Skin epidermis (tissue), 12 donors: ENCODE results near the gene ZFTA.

Experiments used
- H3K27ac ChIP-seq, 21 experiments: fragments of 200-600 bp; sonication (generic) in 11 of 21; one replicate each; pipeline ENCODE4 v1.5.0; 2020; ENCODE audit warnings: mild to moderate bottlenecking in 3 of 21, inconsistent platforms in 2 of 21, moderate library complexity in 2 of 21
- H3K4me3 ChIP-seq, 7 experiments: fragments of 200-600 bp; sonication (generic) in 2 of 7; one replicate each; pipeline ENCODE4 v1.5.0; 2020; ENCODE audit warnings: inconsistent platforms in 2 of 7, mild to moderate bottlenecking in 2 of 7, moderate library complexity in 1 of 7

The ZFTA gene

GRCh38 chr11:63761931-63762653, 6.5 kb downstream of the ZFTA start:
- H3K27ac ChIP-seq: peak overlapping the region in 6 of 21 experiments; percentile 1 to 63 (median 6)
- peak overlapping the region in 3 of 7 experiments; percentile 3 to 39 (median 13) for H3K4me3 ChIP-seq

DNA sequence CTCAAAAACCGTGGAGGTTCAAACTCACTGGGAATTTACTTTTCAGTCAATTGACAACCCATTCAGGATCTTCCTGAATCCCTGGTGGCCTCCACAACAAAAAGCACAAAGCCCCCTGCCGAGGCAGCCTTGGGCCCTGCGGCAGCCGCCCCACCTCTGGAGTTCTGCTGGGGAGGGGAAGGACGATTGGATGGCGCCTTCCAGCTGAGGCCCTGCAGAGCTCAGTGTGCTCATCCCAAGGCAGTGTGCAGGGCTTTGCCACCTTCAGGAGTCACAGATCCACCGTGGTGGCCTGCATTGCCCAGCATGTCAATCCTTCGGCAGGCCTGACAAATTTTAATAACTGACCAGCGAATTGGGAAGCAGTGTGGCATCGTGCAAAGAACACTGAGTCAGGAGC, 7.4 kb downstream of the ZFTA start:
- no peak overlapping the region for H3K4me3 ChIP-seq
- no peak overlapping the region for H3K27ac ChIP-seq

GRCh38 chr11:63760487-63761079, 8.0 kb downstream of the ZFTA start:
- no peak overlapping the region for H3K27ac ChIP-seq
- H3K4me3 ChIP-seq: no peak overlapping the region

GRCh38 chr11:63756919-63757761, 11.4 kb downstream of the ZFTA start:
- no peak overlapping the region for H3K4me3 ChIP-seq
- no peak overlapping the region for H3K27ac ChIP-seq

DNA sequence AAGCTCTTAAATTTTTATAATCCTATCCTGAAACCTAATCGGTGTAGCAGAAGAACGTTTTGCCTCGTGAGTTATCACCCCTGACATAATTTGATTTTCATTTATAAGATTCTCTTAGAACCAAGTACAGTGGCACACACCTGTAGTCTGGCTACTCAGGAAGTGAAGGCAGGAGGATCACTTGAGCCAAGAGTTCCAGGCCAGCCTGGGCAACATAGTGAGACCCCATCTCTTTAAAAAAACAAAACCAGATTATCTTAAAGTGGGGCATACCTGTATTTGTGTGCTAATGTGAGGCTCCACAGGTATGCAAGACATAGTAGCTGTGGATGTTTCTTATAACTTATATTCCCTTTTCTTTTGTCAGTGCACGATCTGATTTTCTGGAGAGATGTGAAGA, 19.0 kb downstream of the ZFTA start:
- Histone ChIP-seq H3K27ac (no peak overlapping the region), H3K4me3 (no peak overlapping the region)

DNA sequence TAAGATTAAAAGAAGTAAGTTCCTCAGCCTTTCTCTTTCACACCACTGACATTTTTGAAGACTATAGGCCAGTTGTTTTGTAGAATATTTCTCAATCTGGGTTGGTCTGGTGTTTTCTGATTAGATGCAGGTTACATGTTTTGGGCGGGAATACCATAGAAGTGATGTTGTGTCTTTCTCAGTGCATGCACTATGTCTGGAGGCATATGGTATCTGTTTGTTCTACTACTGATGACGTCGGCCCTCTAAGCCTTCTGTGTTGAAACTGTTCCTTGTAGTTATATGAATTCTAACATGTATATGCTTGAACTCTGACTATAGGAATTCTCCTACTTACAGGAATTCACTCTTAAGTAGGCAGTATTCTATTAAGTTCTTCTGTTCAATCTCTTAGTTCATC, 21.6 kb downstream of the ZFTA start:
- H3K4me3 ChIP-seq: no peak overlapping the region

GRCh38 chr11:63745304-63746170, 23.0 kb downstream of the ZFTA start:
- no peak overlapping the region for H3K27ac ChIP-seq
- no peak overlapping the region for H3K4me3 ChIP-seq

More for the DNA sequence above, 21.6 kb downstream of the ZFTA start:
- H3K27ac ChIP-seq: no peak overlapping the region

GRCh38 chr11:63738720-63739360, 29.7 kb downstream of the ZFTA start:
- H3K27ac ChIP-seq: peak overlapping the region in 2 of 21 experiments; percentile 32 to 53

DNA sequence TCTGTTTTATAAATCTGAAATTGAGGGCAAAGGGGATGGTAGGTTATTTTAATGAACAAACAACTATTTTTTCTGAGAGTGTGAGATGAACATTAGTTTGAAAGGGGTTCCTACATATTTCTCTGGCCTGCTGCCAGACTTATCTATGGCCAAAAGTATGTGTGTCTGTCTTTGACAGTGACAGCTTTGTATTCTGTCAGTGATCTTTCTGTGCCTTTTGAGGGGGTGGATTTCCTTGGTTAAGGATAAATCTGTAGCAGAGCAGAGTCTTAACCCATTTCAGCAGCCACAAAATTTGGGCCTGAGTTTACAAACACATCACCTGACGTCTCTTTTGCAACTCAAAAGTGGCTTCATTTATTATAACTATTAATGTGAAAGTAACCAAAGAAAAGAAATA, 30.9 kb downstream of the ZFTA start:
- no peak overlapping the region for H3K4me3 ChIP-seq
- peak overlapping the region in 2 of 21 experiments; percentile 38 to 48 for H3K27ac ChIP-seq

More at GRCh38 chr11:63738720-63739360, 29.7 kb downstream of the ZFTA start:
- no peak overlapping the region for H3K4me3 ChIP-seq

DNA sequence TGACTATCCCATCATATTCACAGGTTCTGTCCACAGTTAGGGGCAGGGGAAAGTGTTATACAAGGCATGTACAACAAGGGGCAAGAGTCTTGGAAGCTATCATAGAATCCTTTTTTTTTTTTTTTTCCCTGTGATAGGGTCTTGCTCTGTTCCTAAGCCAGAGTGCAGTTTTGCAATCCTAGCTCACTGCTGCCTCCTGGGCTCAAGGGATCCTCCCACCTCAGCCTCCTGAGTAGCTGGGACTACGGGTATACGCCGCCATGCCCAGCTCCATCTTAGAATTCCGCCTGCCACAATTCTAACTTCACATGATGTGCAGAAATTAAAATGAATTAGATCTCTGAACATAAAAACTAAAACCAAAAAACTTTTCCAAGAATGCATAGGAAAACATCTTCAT, 31.7 kb downstream of the ZFTA start:
- Histone ChIP-seq H3K27ac (no peak overlapping the region), H3K4me3 (no peak overlapping the region)

GRCh38 chr11:63729326-63729725, 39.2 kb downstream of the ZFTA start:
- Histone ChIP-seq H3K4me3 (no peak overlapping the region), H3K27ac (no peak overlapping the region)

- Histone ChIP-seq H3K27ac (no peak overlapping the region), H3K4me3 (no peak overlapping the region)
Measured at GRCh38 chr11:63720611-63721010, 48.0 kb downstream of the ZFTA start.

GRCh38 chr11:63719987-63720386, 48.6 kb downstream of the ZFTA start:
- Histone ChIP-seq H3K4me3 (no peak overlapping the region), H3K27ac (no peak overlapping the region)

DNA sequence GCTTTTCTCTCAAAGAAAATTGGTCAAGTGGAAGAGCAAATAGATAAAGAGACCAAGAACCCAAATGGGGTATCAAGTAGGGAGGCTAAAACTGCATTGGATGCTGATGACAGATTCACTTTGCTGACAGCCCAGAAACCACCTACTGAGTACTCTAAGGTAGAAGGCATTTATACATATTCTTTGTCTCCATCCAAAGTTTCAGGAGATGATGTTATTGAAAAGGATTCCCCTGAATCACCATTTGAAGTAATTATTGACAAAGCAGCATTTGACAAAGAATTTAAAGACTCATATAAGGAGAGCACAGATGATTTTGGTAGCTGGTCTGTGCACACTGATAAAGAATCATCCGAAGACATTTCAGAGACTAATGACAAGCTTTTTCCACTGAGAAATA, 49.6 kb downstream of the ZFTA start:
- no peak overlapping the region for H3K4me3 ChIP-seq
- H3K27ac ChIP-seq: no peak overlapping the region
